HepG2 (cell line): Measurements from ENCODE around the gene PRDX3. TPM values are rescaled to one million over a fixed set of nuclear protein-coding genes. Genes with fewer than 3 reads are reported as not detected.
A peak's percentile ranks its signal among the peaks of the same experiment; 100 is the strongest.

ENCODE experiments used
- CAMTA2 ChIP-seq: sonication (generic); formaldehyde crosslinking; IDR thresholded peaks from 2 replicates; pipeline ENCODE4 v1.4.0; 2020; ENCODE audit warnings: mild to moderate bottlenecking, missing genetic modification reagents, borderline replicate concordance
- FOXK2 ChIP-seq: fragments of 450-650 bp; IDR thresholded peaks from 2 replicates; pipeline ENCODE4 v1.6.1; 2016
- HNF4A ChIP-seq: sonication (generic); formaldehyde crosslinking; IDR thresholded peaks from 2 replicates; pipeline ENCODE4 v1.4.0; 2020; ENCODE audit warnings: missing genetic modification reagents
- HNF4G ChIP-seq, 2 experiments: sonication (generic) in 1 of 2; formaldehyde crosslinking in 1 of 2; IDR thresholded peaks; 2 replicates each; pipeline versions ENCODE4 v1.4.0 to v1.6.1; 2011 to 2020; ENCODE audit warnings: borderline replicate concordance in 2 of 2, low read depth in 2 of 2, mild to moderate bottlenecking in 2 of 2, low read length in 1 of 2, missing genetic modification reagents in 1 of 2, moderate library complexity in 1 of 2
- ISL2 ChIP-seq: sonication (generic); formaldehyde crosslinking; IDR thresholded peaks from 2 replicates; pipeline ENCODE4 v1.5.0; 2020; ENCODE audit warnings: missing genetic modification reagents
- KDM1A ChIP-seq: IDR thresholded peaks from 2 replicates; pipeline ENCODE4 v1.6.1; 2016; ENCODE audit warnings: missing compliant biosample characterization
- KDM6A ChIP-seq: IDR thresholded peaks from 2 replicates; pipeline ENCODE4 v1.6.1; 2016; ENCODE audit warnings: low read depth
- MTF1 ChIP-seq: sonication (generic); formaldehyde crosslinking; IDR thresholded peaks from 2 replicates; pipeline ENCODE4 v1.5.0; 2020; ENCODE audit warnings: missing genetic modification reagents
- NCOR1 ChIP-seq: fragments of 200-600 bp; sonication (generic); IDR thresholded peaks from 2 replicates; pipeline ENCODE4 v1.7.0; 2017; ENCODE audit warnings: antibody characterized with exemption, low read length, borderline replicate concordance
- NR2C2 ChIP-seq: sonication (generic); formaldehyde crosslinking; IDR thresholded peaks from 2 replicates; pipeline ENCODE4 v1.4.0; 2020; ENCODE audit warnings: missing genetic modification reagents, mild to moderate bottlenecking, moderate library complexity, borderline replicate concordance
- PITX1 ChIP-seq: sonication (generic); formaldehyde crosslinking; IDR thresholded peaks from 2 replicates; pipeline ENCODE4 v1.5.1; 2020; ENCODE audit warnings: mild to moderate bottlenecking, missing genetic modification reagents
- RARA ChIP-seq: IDR thresholded peaks from 2 replicates; pipeline ENCODE4 v1.6.1; 2016; ENCODE audit warnings: missing genetic modification reagents, missing compliant biosample characterization
- SIN3A ChIP-seq: IDR thresholded peaks from 2 replicates; pipeline ENCODE4 v1.6.1; 2011; ENCODE audit warnings: low read depth, mild to moderate bottlenecking, control low read depth, low read length, borderline replicate concordance
- SP4 ChIP-seq: sonication (generic); formaldehyde crosslinking; IDR thresholded peaks from 2 replicates; pipeline ENCODE4 v1.8.1; 2023; ENCODE audit warnings: mild to moderate bottlenecking, missing genetic modification reagents
- TOE1 ChIP-seq: sonication (generic); formaldehyde crosslinking; IDR thresholded peaks from 2 replicates; pipeline ENCODE4 v1.4.0; 2020; ENCODE audit warnings: mild to moderate bottlenecking, missing genetic modification reagents
- ZFP36L1 ChIP-seq: sonication (generic); formaldehyde crosslinking; IDR thresholded peaks from 2 replicates; pipeline ENCODE4 v1.8.0; 2022; ENCODE audit warnings: mild to moderate bottlenecking, missing genetic modification reagents, moderate library complexity
- ZMAT3 ChIP-seq: sonication (generic); formaldehyde crosslinking; conservative IDR thresholded peaks from 2 replicates; pipeline ENCODE4 v1.7.0; 2021; ENCODE audit warnings: missing genetic modification reagents
- ZNF274 ChIP-seq: sonication (generic); formaldehyde crosslinking; IDR thresholded peaks from 2 replicates; pipeline ENCODE4 v1.5.1; 2020; ENCODE audit warnings: mild to moderate bottlenecking, missing genetic modification reagents
- ZNF367 ChIP-seq: sonication (generic); formaldehyde crosslinking; IDR thresholded peaks from 2 replicates; pipeline ENCODE4 v1.4.0; 2020; ENCODE audit warnings: missing genetic modification reagents, borderline replicate concordance
- ZNF446 ChIP-seq: sonication (generic); formaldehyde crosslinking; IDR thresholded peaks from 2 replicates; pipeline ENCODE4 v1.5.0; 2020; ENCODE audit warnings: mild to moderate bottlenecking, missing genetic modification reagents
- ZNF460 ChIP-seq: sonication (generic); formaldehyde crosslinking; IDR thresholded peaks from 2 replicates; pipeline ENCODE4 v1.5.1; 2020; ENCODE audit warnings: missing genetic modification reagents, mild to moderate bottlenecking, borderline replicate concordance
- ZNF629 ChIP-seq: sonication (generic); formaldehyde crosslinking; conservative IDR thresholded peaks from 2 replicates; pipeline ENCODE4 v1.5.0; 2020; ENCODE audit warnings: missing genetic modification reagents
- ZNF816 ChIP-seq: sonication (generic); formaldehyde crosslinking; IDR thresholded peaks from 2 replicates; pipeline ENCODE4 v1.8.0; 2022; ENCODE audit warnings: missing genetic modification reagents, mild to moderate bottlenecking, borderline replicate concordance
- ZNF878 ChIP-seq: sonication (generic); formaldehyde crosslinking; IDR thresholded peaks from 2 replicates; pipeline ENCODE4 v1.8.1; 2023; ENCODE audit warnings: mild to moderate bottlenecking, missing genetic modification reagents, moderate library complexity
- polyA plus RNA-seq, 8 experiments: library from polyadenylated mRNA; depleted of rRNA in 3 of 8; stranded (reverse) in 7 of 8; unstranded in 1 of 8; fragments of >200 nt; fragmentation: Illumina TruSeq in 4 of 8; extraction: Trizol in 4 of 8; gene quantifications; 2 replicates each; pipeline versions ENCODE4 v1.2.1 to v1.2.3, GENCODE V29; 2011 to 2016; ENCODE audit warnings: low read depth in 4 of 8, missing spikeins in 1 of 8, mixed read lengths in 1 of 8; ENCODE audit not compliant: insufficient read depth in 1 of 8
- total RNA-seq, 5 experiments: library from RNA; depleted of rRNA; stranded (reverse); fragments of >200 nt; fragmentation: Illumina TruSeq; extraction: Trizol; gene quantifications; 2 replicates each; pipeline ENCODE4 v1.2.3, GENCODE V29; 2016; ENCODE audit warnings: low read depth in 1 of 5
- TF ChIP-seq, protein P1 (sequence below): sonication (generic); formaldehyde crosslinking; IDR thresholded peaks from 2 replicates; pipeline ENCODE4 v1.4.0; 2020; ENCODE audit warnings: missing genetic modification reagents, mild to moderate bottlenecking, borderline replicate concordance
- TF ChIP-seq, protein P2 (sequence below): sonication (generic); formaldehyde crosslinking; IDR thresholded peaks from 2 replicates; pipeline ENCODE4 v1.5.0; 2020; ENCODE audit warnings: mild to moderate bottlenecking, missing genetic modification reagents

PRDX3 gene
- total and polyA plus RNA-seq, 2 of the 13 experiments (the other 11 are each of a cell fraction or from before 2014, with no cell fraction given): 407 to 565 TPM

DNA sequence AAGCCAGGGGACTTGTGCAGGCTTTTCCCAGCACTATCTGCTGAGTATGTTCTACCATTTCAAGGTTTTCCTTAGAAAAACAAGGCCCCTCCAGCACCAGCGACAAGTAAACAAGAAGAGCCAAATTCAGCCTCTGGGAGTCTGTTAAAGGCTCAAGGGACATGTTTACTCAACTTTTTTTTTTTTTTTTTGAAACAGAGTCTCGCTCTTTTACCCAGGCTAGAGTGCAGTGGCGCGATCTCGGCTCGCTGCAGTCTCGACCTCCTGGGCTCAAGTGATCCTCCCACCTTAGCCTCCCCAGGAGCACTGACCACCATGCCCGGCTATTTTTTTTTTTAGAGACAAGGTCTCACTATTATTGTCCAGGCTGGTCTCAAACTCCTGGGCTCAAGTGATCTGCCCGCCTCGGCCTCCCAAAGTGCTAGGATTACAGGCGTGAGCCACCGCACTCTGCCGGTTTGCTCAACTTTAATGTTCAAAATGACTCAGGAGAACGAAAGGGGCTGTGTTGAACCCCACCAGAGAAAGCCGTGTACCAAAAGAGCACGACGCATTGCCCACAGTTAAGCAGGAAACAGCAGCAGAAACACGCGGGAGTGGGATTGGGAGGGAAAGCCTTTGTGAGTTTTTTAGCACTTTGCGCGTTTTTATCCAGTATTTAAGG lies 772 bp downstream of the PRDX3 start (continued):
- TF ChIP-seq, protein P1, sequence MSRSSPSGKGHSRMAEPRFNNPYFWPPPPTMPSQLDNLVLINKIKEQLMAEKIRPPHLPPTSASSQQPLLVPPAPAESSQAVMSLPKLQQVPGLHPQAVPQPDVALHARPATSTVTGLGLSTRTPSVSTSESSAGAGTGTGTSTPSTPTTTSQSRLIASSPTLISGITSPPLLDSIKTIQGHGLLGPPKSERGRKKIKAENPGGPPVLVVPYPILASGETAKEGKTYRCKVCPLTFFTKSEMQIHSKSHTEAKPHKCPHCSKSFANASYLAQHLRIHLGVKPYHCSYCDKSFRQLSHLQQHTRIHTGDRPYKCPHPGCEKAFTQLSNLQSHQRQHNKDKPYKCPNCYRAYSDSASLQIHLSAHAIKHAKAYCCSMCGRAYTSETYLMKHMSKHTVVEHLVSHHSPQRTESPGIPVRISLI (CRISPR knock-in tag): peak; percentile 96
- TF ChIP-seq MTF1 (CRISPR knock-in tag) (no peak), HNF4G (IDR thresholded peaks at IDR 0.05; ENCODE audit: borderline replicate concordance, low read depth, low read length) (peak; percentile 48; the same call in 1 of the 2 replicates), HNF4G (CRISPR knock-in tag; IDR thresholded peaks at IDR 0.05; ENCODE audit: borderline replicate concordance, low read depth) (no peak), HNF4A (CRISPR knock-in tag) (peak; percentile 72), PITX1 (CRISPR knock-in tag) (0 out of 2 replicates have a peak, but pooled peaks have one; percentile 42), ISL2 (CRISPR knock-in tag) (0 out of 2 replicates have a peak, but pooled peaks have one; percentile 40), KDM6A (peak; percentile 36; the same call in 1 of the 2 replicates), ZNF446 (CRISPR knock-in tag) (0 out of 2 replicates have a peak, but pooled peaks have one; percentile 19), ZNF367 (CRISPR knock-in tag) (no peak), CAMTA2 (CRISPR knock-in tag) (no peak), NR2C2 (CRISPR knock-in tag) (peak; percentile 15; the same call in 1 of the 2 replicates), ZNF629 (CRISPR knock-in tag) (0 out of 2 replicates have a peak, but pooled peaks have one; percentile 3), ZNF460 (peak; percentile 50; the same call in 1 of the 2 replicates), FOXK2 (peak; percentile 88), SIN3A (0 out of 2 replicates have a peak, but pooled peaks have one; percentile 17), NCOR1 (peak; percentile 42; the same call in 1 of the 2 replicates), TOE1 (CRISPR knock-in tag) (peak; percentile 62; the same call in 1 of the 2 replicates), ZNF878 (CRISPR knock-in tag) (0 out of 2 replicates have a peak, but pooled peaks have one; percentile 46), ZMAT3 (CRISPR knock-in tag) (0 out of 2 replicates have a peak, but pooled peaks have one; percentile 26), RARA (CRISPR knock-in tag) (0 out of 2 replicates have a peak, but pooled peaks have one; percentile 16), KDM1A (CRISPR knock-in tag) (0 out of 2 replicates have a peak, but pooled peaks have one; percentile 42), ZFP36L1 (peak; percentile 65; the same call in 1 of the 2 replicates), SP4 (no peak), ZNF274 (no peak), ZNF816 (CRISPR knock-in tag) (peak; percentile 46; the same call in 1 of the 2 replicates)
- TF ChIP-seq, protein P2, sequence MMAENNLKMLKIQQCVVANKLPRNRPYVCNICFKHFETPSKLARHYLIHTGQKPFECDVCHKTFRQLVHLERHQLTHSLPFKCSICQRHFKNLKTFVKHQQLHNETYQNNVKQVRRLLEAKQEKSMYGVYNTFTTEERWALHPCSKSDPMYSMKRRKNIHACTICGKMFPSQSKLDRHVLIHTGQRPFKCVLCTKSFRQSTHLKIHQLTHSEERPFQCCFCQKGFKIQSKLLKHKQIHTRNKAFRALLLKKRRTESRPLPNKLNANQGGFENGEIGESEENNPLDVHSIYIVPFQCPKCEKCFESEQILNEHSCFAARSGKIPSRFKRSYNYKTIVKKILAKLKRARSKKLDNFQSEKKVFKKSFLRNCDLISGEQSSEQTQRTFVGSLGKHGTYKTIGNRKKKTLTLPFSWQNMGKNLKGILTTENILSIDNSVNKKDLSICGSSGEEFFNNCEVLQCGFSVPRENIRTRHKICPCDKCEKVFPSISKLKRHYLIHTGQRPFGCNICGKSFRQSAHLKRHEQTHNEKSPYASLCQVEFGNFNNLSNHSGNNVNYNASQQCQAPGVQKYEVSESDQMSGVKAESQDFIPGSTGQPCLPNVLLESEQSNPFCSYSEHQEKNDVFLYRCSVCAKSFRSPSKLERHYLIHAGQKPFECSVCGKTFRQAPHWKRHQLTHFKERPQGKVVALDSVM (CRISPR knock-in tag): peak; percentile 99
